OCI-LY7 (cell line): Measurements from ENCODE around the gene ANXA7. TPM values are rescaled to one million over a fixed set of nuclear protein-coding genes. Genes with fewer than 3 reads are reported as not detected.

ENCODE experiments used
- BruUV-seq: library from RNA; stranded (reverse); fragments of 400-500 nt; replicated peaks from 2 replicates; lab custom pipeline; 2021; lab: Mats Ljungman, UMichigan
- CTCF ChIA-PET: fragments of 300-600 bp; sonication (Branson Sonifier 250); formaldehyde crosslinking; loops from one replicate; lab custom pipeline; 2022; ENCODE audit warnings: antibody characterized with exemption; ENCODE audit not compliant: unreplicated experiment; lab: Charles Lee
- POLR2A ChIA-PET: fragments of 300-600 bp; sonication (Branson Sonifier 250); formaldehyde crosslinking; loops from one replicate; lab custom pipeline; 2022; ENCODE audit warnings: antibody characterized with exemption; lab: Charles Lee
- DNase-seq: peaks from one replicate; pipeline ENCODE4 v3.0.0-alpha.2; 2015; ENCODE audit warnings: low spot score
- H2AFZ ChIP-seq: fragments of 200-600 bp; sonication (generic), shearing (Covaris generic); 2 replicates; pipeline ENCODE4 v1.6.1; 2014; ENCODE audit warnings: mild to moderate bottlenecking, antibody characterized with exemption, low read length, moderate library complexity
- H3K27ac ChIP-seq: fragments of 200-600 bp; sonication (generic); 2 replicates; pipeline ENCODE4 v1.5.1; 2014; ENCODE audit warnings: mixed run types, low read depth, mild to moderate bottlenecking, moderate library complexity, low read length, inconsistent platforms; ENCODE audit not compliant: poor library complexity, severe bottlenecking
- H3K36me3 ChIP-seq: fragments of 200-600 bp; sonication (generic); 2 replicates; pipeline ENCODE4 v1.6.1; 2014; ENCODE audit warnings: mild to moderate bottlenecking, antibody characterized with exemption, low read length, moderate library complexity, mixed read lengths; ENCODE audit not compliant: insufficient read depth
- H3K4me1 ChIP-seq: fragments of 200-600 bp; sonication (generic); 2 replicates; pipeline ENCODE4 v1.5.1; 2014; ENCODE audit warnings: mild to moderate bottlenecking, low read length; ENCODE audit not compliant: insufficient read depth, poor library complexity, severe bottlenecking
- H3K4me2 ChIP-seq: fragments of 200-600 bp; sonication (generic); 2 replicates; pipeline ENCODE4 v1.6.1; 2014; ENCODE audit warnings: mild to moderate bottlenecking, low read length
- H3K4me3 ChIP-seq: fragments of 200-600 bp; sonication (generic); 2 replicates; pipeline ENCODE4 v1.5.1; 2014; ENCODE audit warnings: mild to moderate bottlenecking, low read depth, low read length; ENCODE audit not compliant: poor library complexity, severe bottlenecking
- H3K79me2 ChIP-seq: fragments of 200-600 bp; sonication (generic); 2 replicates; pipeline ENCODE4 v1.6.1; 2016; ENCODE audit warnings: low read depth, mild to moderate bottlenecking, low read length, moderate library complexity, mixed read lengths; ENCODE audit not compliant: insufficient read depth
- H3K9me2 ChIP-seq: fragments of 200-600 bp; sonication (generic); 2 replicates; pipeline ENCODE4 v1.6.1; 2016; ENCODE audit warnings: mild to moderate bottlenecking, low read length, mixed read lengths; ENCODE audit not compliant: insufficient read depth
- H3K9me3 ChIP-seq: fragments of 200-600 bp; sonication (generic); 2 replicates; pipeline ENCODE4 v1.6.1; 2014; ENCODE audit warnings: mild to moderate bottlenecking, mixed run types, low read length, mixed read lengths
- H4K20me1 ChIP-seq: fragments of 200-600 bp; sonication (generic); 2 replicates; pipeline ENCODE4 v1.6.1; 2014; ENCODE audit warnings: mild to moderate bottlenecking, antibody characterized with exemption, low read length, moderate library complexity, mixed read lengths; ENCODE audit not compliant: insufficient read depth
- EZH2phosphoT487 ChIP-seq: fragments of 200-600 bp; sonication (generic); IDR thresholded peaks from 2 replicates; pipeline ENCODE4 v1.6.1; 2018; ENCODE audit warnings: low read depth, borderline replicate concordance, mild to moderate bottlenecking, mixed run types, antibody characterized with exemption, low read length, moderate library complexity, mixed read lengths
- intact Hi-C: fragments of 100-400 bp; cut with micrococcal nuclease; formaldehyde crosslinking; loops from one replicate; pipeline ENCODE4 v1.10.0; 2022; ENCODE audit not compliant: unreplicated experiment
- total RNA-seq, 2 experiments: library from RNA; depleted of rRNA in 1 of 2; stranded (reverse); fragments of >200 nt in 1 of 2; shearing (Covaris generic) in 1 of 2; gene quantifications; 2 replicates each; pipeline ENCODE4 v1.2.3, GENCODE V29; 2014 to 2022
- TF ChIP-seq, protein P1 (sequence below): fragments of 200-600 bp; sonication (generic); conservative IDR thresholded peaks from 2 replicates; pipeline ENCODE4 v1.5.1; 2014; ENCODE audit warnings: mild to moderate bottlenecking, antibody characterized with exemption, low read length, moderate library complexity, mixed read lengths

Gene ANXA7
- total RNA-seq, 2 experiments from 2014 or later: 52.0 to 86.6 TPM

DNA sequence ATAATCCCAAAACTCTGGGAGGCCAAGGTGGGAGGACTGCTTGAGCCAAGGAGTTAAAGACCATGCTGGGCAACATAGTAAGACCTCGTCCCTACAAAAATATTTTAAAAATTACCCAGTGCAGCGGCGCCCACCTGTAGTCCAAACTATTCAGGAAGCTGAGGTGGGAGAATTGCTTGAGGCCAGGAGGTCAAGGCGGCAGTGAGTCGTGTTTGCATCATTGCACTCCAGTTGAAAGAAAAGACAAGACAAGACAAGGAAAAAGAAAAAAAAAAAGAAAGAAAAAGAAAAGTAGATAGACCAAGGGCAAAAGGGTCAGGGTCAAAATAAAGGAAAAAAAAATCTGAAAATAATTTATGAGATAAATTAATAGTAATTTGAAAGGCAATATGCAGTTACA lies 5.8 kb downstream of the ANXA7 start:
- H4K20me1 ChIP-seq: 0 out of 2 replicates have a peak, but pooled peaks cover 7% of the 10 kb centered on the region
- no peak overlapping the region for H2AFZ ChIP-seq
- no peaks in the 10 kb centered on the region for H3K9me2 ChIP-seq
- no peak overlapping the region for H3K27ac ChIP-seq
- H3K4me3 ChIP-seq: no peak overlapping the region
- ChIA-PET POLR2A (interaction anchor here (0.7 kb wide), 1 partner anchor 357 kb away, joined by 3 read pairs; no protein-coding TSS in a partner anchor), CTCF (no interaction called here)
- no peak overlapping the region for H3K4me2 ChIP-seq
- TF ChIP-seq, protein P1, sequence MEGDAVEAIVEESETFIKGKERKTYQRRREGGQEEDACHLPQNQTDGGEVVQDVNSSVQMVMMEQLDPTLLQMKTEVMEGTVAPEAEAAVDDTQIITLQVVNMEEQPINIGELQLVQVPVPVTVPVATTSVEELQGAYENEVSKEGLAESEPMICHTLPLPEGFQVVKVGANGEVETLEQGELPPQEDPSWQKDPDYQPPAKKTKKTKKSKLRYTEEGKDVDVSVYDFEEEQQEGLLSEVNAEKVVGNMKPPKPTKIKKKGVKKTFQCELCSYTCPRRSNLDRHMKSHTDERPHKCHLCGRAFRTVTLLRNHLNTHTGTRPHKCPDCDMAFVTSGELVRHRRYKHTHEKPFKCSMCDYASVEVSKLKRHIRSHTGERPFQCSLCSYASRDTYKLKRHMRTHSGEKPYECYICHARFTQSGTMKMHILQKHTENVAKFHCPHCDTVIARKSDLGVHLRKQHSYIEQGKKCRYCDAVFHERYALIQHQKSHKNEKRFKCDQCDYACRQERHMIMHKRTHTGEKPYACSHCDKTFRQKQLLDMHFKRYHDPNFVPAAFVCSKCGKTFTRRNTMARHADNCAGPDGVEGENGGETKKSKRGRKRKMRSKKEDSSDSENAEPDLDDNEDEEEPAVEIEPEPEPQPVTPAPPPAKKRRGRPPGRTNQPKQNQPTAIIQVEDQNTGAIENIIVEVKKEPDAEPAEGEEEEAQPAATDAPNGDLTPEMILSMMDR: no peak
- no peak for TF ChIP-seq EZH2phosphoT487
- peaks cover 24% of the 10 kb centered on the region for H3K4me1 ChIP-seq
- no peaks in the 10 kb centered on the region for H3K9me3 ChIP-seq
- H3K79me2 ChIP-seq: peaks cover 93% of the 10 kb centered on the region
- peaks cover 21% of the 10 kb centered on the region for H3K36me3 ChIP-seq
- no peak for DNase-seq
- no TSS peak for BruUV-seq
- intact Hi-C loops: no loop called here

DNA sequence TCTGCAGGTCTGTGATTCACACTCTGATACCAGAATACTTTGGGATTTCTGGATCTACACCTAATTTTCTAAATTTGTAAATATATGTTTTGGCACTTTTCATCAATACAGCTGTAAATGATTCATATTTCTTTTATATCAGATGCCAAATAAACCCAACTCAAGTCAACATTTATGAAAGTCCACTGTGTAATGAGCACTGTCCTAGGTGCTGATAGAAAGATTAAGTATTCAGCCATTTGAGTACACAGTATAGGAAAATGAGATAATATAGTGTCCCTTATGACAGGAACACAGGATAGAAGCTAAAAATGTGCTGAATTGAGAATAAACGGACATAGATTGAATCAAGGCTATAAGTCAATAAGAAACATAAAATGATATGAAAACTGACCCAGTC lies 6.4 kb downstream of the ANXA7 start:
- CTCF ChIA-PET: no interaction called here
- Histone ChIP-seq H3K9me2 (no peaks in the 10 kb centered on the region), H3K4me2 (no peak overlapping the region), H3K9me3 (no peaks in the 10 kb centered on the region), H3K36me3 (peaks cover 21% of the 10 kb centered on the region), H3K4me3 (no peak overlapping the region), H2AFZ (no peak overlapping the region), H3K79me2 (peaks cover 93% of the 10 kb centered on the region), H4K20me1 (0 out of 2 replicates have a peak, but pooled peaks cover 7% of the 10 kb centered on the region), H3K27ac (no peak overlapping the region), H3K4me1 (peaks cover 20% of the 10 kb centered on the region)
- POLR2A ChIA-PET: interaction anchor here (0.6 to 0.7 kb wide), 3 partner anchors 37 to 73 kb away, joined by 3 read pairs; partner anchors contain the start of gene CFAP70
- no peak for DNase-seq
- intact Hi-C loops: no loop called here
- TF ChIP-seq, protein P1: no peak
- TF ChIP-seq EZH2phosphoT487: no peak
- BruUV-seq: no TSS peak

DNA sequence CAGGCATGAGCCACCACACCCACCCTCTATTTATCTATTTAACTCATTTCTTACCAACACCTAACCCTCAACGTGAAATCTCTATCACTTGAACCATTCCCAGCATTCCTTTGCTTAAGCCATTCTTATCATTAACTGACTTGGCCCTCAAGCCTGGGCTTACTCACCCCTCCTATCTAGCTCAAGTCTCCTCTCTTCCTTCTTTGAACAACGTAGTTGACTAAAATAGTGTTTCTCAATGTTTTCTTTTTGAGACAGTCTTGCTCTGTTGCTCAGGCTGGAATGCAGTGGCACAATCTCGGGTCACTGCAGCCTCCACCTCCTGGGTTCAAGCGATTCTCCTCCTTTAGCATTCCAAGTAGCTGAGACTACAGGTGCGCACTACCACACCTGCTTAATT lies 7.0 kb downstream of the ANXA7 start:
- Histone ChIP-seq H3K4me3 (no peak overlapping the region), H3K4me2 (no peak overlapping the region), H3K9me2 (no peaks in the 10 kb centered on the region), H2AFZ (no peak overlapping the region), H3K9me3 (0 out of 2 replicates have a peak, but pooled peaks cover 1% of the 10 kb centered on the region), H4K20me1 (0 out of 2 replicates have a peak, but pooled peaks cover 7% of the 10 kb centered on the region), H3K4me1 (peaks cover 14% of the 10 kb centered on the region), H3K27ac (no peak overlapping the region), H3K36me3 (peaks cover 21% of the 10 kb centered on the region), H3K79me2 (peaks cover 93% of the 10 kb centered on the region)
- intact Hi-C loops: no loop called here
- TF ChIP-seq, protein P1: no peak
- no peak for TF ChIP-seq EZH2phosphoT487
- no peak for DNase-seq
- ChIA-PET CTCF (no interaction called here), POLR2A (interaction anchor here (0.5 to 0.6 kb wide), 3 partner anchors 48 to 217 kb away, joined by 3 to 4 read pairs (median 3); partner anchors contain the start of gene CFAP70)
- BruUV-seq: no TSS peak
